ENCODE results near the gene STARD10.

- TF ChIP-seq CTCF (conservative IDR thresholded peaks at IDR 0.05; ENCODE audit: low read depth in 2 of 2) = no peak
- no peak for TF ChIP-seq CREB1 (CRISPR knock-in tag; IDR thresholded peaks at IDR 0.05; ENCODE audit: low read depth)
- TF ChIP-seq EZH2 (IDR thresholded peaks at IDR 0.05; ENCODE audit: low read depth, unreplicated experiment) = no peak
- no peak for TF ChIP-seq ZNF331 (CRISPR knock-in tag; IDR thresholded peaks at IDR 0.05; ENCODE audit: low read depth)
- TF ChIP-seq EZH2phosphoT487 (IDR thresholded peaks at IDR 0.05; ENCODE audit: unreplicated experiment) = no peak
Measured at GRCh38 chr11:72833811-72834493, 40.1 kb upstream of the STARD10 start.

Data from GM23338 (cell line).